ENCODE data around the gene CHRDL2.

GRCh38 chr11:74775762-74776161 lies 44.5 kb upstream of the CHRDL2 start:
- TF ChIP-seq EZH2 (IDR thresholded peaks at IDR 0.05) = no peak
- no peak for TF ChIP-seq POLR2AphosphoS5 (IDR thresholded peaks at IDR 0.05; ENCODE audit: borderline replicate concordance, low read depth, low read length)
- TF ChIP-seq FOXP2 (optimal IDR thresholded peaks at IDR 0.05; ENCODE audit: control extremely low read depth, extremely low read length, insufficient read depth) = no peak
